GM21529 (cell line): ENCODE measurements around the gene UBE2O.

Experiments used
- ATAC-seq: cut with Tn5 transposase; IDR thresholded peaks from one replicate; pipeline ENCODE4 v1.9.1; 2021; ENCODE audit not compliant: unreplicated experiment

Gene UBE2O

DNA sequence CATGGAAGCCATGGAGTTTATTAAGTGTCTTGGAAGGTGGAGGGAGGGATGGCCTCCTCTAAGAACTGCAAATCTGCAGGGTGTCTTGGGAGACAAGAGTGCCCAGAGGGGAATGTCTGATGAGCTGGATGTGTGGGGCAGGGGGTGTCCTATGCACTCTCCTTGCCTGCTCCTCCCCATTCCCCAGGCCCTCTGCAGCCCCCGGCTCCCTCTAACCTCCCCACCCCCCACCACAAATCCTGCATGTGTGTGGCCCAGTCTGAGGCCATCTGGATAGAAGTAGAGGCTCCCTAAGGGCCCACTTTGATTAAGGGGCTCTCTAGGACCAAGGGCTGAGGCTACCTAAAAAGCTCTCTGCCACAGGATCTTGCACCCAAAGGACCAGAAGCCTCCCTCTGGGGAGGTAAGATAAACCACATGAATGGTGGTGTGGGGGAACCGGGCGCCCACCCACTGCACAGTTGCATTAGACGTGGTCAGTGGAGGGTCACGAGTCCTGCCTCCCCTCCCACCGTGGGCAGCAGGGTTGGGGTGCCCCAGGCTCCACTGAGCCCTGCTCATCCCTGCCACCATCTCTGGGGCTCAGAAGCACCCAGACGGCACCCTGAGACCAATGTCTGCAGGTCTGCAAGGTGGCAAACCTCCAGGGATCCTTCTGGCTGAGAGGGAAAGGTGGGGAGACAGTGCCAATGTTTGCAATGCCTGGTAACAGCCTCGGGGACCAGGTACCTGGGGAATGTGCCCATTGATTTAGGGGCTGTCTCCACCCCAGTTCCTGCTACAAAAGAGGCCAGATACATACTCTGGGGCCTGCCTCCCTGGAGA, 15.1 kb upstream of the UBE2O start:
- ATAC-seq = no peak

DNA sequence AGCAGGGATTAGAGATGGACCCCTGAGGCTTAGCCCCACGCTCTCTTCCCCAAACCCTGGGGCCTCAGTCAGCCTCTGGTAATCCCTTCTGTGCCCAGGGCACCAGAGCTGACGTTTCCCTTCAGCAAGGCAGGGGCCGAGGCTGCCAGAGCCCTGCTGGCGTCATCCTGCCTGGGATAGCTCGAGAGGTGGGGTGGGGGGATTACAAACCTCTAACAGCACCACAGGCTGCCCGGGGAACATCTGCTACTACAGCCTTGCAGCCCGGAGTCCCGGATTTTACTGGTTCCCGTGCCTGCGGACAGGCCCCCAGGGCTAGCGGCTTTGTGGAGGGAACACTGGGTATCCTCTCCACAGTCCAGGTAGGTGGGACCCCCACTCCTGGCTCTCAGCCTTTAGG, 14.4 kb upstream of the UBE2O start, which contains the start of gene AANAT:
TSS of gene AANAT (plus strand) at position 238 of the 400 bp plus-strand sequence. CDS start 1,144 bp downstream, outside the sequence.
- no peak for ATAC-seq

DNA sequence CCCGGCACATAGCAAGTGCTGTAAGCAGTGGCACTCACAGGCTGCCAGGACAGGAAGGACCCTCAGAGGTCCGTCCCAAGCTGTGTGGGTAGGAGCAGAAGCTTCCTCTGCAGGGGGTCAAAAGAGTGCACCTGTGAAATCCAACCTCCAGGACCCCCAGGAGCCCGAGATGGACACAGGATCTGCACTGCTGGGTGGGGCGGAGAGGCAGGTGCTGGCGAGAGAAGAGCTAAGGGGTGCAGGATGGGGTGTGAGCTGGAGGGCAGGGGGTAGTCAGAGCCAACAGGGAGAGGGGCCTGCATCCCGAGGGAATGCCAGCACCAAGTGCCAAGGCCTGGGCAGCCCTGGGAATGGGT, 13.8 kb upstream of the UBE2O start:
- ATAC-seq = no peak

DNA sequence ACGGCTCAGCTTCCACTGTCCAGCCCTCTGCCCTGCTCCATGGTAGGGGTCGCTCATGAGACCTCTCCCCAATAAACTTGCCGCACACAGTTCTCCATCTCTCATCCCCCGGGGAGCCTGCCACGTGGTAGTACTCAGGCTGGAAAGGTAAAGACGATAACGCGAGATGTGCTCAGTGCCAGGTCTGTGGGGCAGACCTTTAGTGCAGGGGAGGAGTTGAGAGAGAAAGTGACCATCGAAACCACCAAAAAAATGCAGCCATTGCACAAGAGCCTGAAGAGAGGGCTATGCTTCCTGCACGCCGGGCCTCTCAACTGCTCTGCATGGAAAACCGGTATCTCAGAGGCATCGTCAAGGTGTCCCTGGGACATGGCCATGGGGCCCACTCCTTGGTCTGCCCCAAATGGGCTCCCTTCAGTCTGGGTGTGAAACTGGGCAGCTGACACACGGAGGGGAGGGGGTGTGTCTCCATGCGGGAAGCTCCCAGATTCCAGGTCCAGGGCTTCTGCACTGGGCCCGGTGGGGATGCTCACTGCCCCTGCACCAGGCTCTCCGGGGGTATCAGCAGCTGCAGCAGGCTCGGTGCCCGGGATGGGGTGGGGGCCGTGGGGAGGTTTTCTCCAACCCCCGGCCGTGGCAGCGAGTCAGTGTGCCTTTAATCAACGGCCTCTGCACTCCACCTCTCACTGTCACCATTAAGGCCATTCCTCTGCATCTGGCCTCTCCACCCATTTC, 9.8 kb upstream of the UBE2O start:
- ATAC-seq = no peak

DNA sequence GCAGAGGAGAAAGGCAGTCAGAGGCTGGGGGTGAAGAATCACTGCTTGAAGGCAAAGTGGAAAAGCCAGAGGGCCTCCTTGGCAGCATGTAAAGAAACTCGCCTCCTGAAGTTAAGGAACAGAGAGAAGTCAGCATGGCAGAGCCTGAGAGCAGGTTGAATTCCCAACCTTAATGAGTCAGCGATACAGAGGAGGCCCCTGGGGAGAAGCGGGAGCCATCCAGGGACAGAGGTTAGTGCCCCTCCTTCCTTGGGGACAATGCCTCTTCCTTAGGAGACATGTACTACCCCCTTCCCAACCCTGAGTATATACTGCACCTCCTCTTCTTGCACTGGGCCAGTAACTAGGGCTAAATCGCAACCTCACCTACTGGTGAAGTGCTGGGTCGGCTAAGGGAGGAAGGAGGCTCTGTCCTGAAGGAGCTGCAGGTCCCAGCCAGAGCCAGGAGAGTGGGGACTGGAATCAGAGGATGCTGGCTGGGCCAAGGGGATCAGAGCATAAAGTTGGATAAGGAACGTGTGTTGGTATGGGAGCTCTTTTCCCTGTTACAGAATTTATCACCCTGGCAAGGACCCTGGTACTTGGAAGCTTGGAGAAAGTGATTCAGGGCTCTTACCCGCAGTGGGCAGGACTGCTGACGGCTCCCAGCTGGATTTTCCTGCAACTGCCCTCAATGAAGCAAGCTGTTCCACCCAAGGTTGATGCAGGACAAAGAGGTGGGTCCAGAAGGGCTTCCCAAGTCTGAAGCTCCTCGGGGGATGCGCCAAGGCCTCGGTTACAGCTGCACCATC, 9.0 kb upstream of the UBE2O start:
- ATAC-seq = no peak

DNA sequence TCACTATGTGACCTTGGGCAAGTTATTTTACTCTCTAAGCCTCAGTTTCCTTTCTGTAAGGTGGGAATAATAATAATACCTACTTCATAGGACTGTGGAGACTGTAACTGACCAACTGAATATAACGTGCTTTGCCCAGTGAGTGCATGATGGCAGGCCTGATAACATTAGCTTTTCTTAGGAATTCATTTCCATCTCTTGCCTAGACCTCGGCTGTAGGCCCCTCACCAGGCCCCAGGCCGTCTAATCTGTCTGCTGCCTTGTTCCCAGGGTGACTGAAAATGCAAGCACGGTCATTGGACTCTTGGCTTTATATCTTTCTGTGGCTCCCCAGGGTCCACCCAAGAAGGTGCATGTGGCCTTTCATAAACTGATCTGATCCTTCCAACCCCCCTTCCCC, 6.7 kb upstream of the UBE2O start:
- ATAC-seq = no peak

DNA sequence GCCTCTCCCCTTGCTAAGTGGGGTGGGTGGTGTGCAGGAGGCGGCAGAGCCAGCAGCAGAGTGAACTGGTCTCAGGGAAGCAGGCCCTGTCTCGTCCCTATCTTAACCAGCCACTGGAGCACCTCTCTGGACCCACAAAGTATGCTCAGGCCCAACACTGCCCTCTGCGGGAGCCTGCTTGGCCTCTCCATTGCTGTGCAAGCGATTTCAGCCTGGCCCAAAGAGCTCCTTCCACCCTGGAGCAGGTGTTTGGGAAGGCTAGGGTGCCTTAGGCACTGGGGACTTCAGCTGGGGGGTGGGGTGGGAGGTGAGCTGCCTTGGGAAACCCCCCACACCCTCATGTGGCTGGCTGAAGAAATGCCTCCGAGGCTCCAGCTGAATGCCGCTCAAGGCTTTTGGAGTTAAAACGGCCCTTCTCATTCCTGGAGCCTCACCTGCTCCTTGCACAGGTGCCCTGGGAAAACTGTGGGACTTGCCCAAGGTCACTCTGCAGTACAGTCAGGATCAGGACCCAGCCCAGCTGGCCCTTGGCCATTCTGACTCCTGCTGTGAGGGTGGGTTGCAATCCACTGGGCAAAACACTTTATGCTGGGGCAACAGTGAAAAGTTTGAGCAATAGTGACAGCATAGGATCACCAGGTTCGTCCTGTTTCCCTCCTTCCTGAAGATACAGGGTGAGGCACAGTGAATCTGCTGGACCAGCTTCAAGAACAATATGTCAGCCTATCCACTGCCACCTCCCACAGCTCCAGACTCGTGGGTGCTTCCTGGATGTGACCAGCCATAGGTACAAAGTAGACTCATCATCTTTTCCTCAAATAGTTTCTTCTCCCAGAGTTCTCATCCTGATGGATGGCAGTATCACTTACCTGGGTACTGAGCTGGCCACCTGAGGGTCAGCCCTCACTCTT, 5.9 kb upstream of the UBE2O start:
- no peak for ATAC-seq

DNA sequence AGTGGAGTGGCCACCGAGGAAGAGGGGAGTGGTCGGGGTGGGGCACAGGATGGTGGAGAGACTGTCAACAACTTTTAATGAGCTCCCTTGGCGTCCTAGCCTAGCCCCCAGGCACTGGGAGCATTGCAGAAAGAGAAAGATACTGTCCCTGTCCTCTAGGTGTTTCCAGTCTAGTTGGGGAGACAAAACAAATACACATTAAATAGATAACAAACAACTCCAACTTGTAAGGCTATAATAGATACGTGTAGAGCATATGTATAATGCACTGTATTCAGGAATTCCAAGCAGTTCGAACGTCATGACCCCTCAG, 435 bp upstream of the UBE2O start:
- no peak for ATAC-seq

DNA sequence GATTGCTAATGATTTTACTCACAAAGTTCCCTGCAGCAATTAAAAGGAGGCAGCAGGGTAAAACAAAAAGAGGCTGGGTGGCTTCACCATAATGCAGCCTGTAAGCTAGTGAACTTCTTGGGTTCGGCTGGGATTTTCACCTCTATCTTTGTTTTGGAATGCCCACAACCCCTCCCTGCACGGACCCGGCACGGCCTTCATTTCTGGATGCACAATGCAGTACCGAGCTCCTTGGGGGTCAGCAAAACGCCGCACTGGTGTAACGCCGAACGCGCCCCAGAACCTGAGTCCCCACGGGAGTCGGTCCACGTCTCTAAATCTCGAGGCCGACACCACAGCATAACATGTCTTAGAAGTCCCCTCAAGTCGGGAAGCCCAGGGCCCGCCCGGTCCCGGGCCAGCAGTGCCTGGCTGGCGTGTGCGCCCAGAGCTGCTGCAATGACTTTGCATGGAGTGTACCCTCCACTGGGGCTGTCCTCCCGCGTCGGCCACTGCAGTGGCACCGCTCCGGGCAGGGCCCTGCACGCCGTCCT, 759 bp downstream of the UBE2O start:
- ATAC-seq = peak; percentile 34

DNA sequence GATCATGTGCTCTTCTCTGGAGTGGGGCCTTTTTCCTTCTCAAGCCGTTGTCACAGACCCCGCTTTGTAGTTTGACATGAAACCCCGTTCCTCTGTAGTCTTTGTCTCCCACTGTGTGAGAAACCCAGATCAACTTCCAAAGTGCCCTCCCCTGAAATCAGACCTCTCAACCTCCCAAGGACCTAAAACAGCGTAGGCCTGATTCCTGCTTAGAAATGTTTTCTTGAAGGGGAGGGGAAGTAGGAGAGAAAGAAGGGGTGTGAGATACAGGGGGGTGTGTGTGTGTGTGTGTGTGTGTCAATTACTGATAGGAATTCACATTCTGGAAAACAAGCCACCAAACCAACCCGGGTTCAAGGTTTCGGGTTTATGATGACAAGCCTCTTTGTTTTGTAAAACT, 1.4 kb downstream of the UBE2O start:
- ATAC-seq = no peak

DNA sequence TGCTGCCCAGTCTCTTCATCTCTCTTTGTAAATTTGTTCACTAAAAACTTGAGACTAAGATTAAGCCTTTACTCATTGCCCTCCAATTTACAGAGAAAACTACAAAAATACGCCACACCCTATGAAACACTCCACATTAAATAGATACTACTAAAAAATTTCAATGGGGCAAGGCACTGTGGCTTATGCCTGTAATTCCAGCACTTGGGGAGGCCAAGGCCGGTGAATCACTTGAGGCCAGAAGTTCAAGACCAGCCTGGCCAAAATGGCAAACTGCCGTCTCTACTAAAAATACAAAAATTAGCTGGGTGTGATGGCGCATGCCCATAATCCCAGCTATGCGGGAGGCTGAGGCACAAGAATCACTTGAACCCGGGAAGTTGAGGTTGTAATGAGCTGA, 3.8 kb downstream of the UBE2O start:
- ATAC-seq = no peak

DNA sequence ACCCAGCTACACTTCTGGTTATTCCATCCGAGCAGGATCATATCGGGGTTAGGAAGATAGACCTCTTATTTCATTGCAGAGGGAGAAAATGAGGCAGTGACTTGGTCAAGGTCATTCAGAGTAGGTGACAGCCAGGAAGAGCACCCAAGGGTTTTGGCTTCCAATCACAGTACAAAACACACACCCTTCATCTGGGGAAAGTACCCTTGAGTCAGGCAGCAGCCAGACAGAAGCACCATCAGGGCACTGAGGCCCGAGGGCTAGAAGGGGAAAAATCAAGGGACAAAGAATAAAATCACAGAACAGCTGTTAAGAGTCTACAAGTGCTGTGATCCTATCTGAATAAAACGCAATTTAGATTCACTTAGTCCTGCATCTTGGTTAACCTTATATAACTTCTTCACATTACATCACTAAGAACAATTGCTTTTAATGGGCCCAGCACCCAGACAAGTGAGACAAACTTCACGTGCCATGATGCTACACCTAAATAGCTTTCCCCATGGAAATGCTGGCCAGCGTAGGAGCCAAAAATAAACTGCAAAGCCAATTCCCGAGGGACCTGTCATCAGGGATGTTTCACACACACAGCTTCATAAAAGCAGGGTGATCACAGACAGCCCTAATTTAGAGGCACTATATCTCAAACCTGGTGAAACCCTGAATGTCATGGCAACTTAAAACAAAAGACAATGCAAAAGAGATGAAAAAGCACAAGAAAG, 4.9 kb downstream of the UBE2O start:
- ATAC-seq = no peak

DNA sequence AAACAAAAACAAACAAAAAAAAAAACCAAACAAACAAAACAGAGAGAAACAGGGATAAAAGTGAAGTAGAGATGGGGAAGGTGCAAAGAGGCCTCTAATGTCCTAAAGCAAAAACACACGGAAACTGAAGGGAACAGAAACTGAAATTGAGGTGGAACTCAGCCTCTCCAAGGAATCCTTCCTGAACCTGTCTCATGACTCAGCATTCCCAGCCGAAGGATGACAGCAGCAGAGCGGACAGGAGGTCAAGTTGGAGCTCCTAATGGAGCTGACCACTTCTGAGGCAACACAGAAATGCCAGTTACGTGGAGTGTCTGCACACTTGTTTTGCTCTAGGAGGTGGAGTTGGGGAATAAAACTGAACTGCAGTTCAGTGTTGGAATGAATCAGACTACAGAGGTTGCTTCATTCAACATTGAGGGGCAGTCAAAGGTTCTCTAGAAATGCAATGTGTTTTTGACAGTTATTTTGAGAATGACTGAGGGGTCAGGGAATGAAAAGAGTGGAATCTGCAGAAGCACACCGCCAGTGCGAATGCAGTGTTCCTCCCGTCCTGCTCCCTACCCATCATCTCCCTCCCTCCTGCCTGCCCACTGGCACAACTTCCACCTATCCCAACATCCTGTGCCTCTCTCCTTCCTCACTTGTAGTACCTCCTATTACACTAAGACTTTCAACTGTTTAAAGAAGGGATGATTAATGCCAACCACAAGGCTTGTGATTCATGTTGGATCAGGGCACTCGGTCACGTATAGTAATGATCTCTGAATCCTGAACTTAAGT, 6.3 kb downstream of the UBE2O start:
- ATAC-seq = no peak

DNA sequence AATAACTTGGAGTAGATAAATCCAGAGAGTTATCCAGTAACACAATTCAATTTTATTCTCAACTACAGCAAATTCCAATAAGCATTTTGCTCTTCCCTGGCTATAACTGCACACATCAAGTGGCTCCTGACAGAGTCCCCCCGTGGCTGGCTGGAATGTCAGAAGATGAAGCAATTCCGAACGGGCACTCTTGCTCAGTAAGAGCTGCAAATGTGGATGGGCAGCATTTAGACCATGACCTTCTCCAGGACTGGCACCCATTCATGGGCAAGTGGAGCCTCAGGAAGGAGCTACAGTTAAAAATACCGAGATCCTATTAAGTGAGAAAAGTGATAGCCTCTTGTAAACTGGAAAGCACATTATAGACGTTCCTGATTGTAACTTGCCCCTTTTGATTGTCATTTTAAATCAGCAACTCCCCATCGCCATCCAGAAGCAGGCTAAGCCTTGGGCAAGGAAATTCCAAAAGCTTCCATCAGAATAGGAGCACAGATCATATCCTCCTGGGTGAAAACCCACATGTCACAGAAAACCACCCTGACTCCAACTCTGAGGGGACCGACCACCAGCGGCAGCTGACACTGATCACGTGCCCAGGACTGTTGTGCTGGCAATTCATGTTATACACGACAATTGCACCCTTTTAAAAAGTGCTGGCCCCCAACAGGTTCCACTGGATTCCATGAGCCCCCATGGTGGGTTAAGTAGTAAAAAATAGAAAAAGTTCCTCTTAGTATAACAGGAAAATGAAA, 7.1 kb downstream of the UBE2O start:
- ATAC-seq = no peak

DNA sequence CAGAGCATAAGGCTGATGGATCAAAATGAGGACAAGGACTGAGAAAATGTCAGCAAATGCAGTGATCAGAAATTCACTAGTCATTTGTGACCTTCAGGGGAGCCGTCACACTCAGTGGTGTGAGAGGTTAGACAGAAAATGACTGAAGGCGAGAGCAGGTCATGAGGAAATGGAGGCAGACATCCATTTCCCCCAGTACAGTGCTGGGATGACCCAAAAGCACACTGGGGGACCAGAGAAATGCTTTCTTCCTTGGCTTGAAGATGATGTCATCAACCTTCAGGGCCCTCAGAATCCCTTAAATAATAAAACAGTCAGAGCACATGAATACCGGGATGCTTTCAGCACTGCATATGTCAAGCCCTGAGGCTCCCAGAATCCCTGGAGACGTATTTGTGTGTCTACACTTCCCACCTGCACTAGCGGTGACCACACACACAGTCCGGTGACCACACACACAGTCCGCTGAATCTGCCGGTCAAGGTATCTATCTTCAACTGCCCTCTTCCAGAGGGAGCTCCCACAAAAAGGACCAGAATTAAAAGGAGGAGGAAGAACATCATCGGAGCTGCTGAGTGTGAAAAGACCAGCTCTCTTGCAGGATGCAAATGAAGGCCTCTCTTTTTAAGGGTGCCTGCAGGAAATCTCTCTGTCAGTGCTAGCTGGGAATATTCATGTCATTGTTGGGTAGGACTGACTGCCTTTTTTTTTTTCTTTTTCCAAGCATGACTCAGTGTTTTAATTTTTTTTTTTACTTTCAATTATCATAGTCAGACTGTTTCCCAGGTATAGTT, 8.2 kb downstream of the UBE2O start:
- no peak for ATAC-seq

DNA sequence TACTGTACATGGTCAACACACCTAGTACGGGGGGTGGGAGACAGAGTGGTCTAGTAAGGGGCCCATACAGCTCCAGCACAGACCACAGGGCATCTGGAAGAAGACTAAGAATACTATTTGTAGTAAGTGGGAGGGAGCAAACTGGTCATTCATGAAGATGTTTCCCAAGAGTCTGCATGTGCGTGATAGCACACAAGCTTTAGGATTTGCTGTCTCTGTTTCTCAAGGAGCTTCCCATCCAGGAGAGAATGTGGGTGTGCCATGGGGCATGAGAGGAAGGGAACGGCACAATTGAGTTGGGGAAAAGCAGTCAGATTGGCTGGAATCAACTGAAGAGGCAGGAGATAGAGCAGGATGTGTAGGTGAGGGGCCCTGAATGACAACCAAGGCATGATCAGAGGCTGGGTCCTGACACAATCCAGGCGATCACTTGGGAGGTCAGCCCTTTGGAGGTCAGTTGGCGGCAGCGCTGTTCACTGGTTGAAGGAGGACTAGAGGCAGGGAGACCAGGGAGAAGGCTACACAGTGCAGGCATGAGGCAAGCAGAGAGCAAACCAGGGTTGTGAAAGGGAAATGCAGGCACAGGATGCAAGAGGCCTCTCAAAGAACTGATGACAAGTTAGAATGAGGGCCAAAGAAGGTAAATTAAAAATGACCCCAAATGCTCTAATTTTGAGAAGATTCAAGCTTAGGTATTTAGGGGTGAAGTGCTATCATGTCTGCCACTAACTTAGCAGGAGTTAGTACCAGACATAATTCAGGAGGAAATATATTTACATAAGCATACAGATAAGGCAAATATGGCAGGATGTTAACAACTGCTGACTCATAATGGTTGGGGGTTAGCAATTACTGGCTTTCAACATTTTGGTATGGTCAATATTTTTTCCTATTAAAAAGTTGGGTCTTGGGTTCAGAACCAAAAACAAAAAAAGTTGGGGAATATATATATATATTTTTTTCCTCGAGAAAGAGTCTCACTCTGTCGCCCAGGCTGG, 10.3 kb downstream of the UBE2O start:
- ATAC-seq = no peak
